BJ (cell line): ENCODE results near the gene OTOP3. TPM values are rescaled to one million over a fixed set of nuclear protein-coding genes. Genes with fewer than 3 reads are reported as not detected.

Source experiments
- CTCF ChIA-PET: fragments of 350-600 bp; formaldehyde crosslinking; extraction: SDS; loops from one replicate; lab custom pipeline; 2021; ENCODE audit warnings: antibody characterized with exemption, inconsistent platforms; lab: Yijun Ruan, JAX
- POLR2A ChIA-PET: fragments of 300-600 bp; sonication (Branson Sonifier 250); formaldehyde crosslinking; extraction: SDS; loops from one replicate; lab custom pipeline; 2021; ENCODE audit warnings: antibody characterized with exemption; lab: Charles Lee
- DNase-seq: peaks from one replicate; pipeline ENCODE4 v3.0.0-alpha.2; 2011; ENCODE audit warnings: low read depth
- H3K27me3 ChIP-seq: 2 replicates; pipeline ENCODE4 v1.6.0; 2011; ENCODE audit warnings: low read length; ENCODE audit not compliant: control insufficient read depth, insufficient read depth
- H3K36me3 ChIP-seq: 2 replicates; pipeline ENCODE4 v1.5.1; 2011; ENCODE audit warnings: low read length; ENCODE audit not compliant: control insufficient read depth, insufficient read depth
- H3K4me3 ChIP-seq: 2 replicates; pipeline ENCODE4 v1.5.1; 2011; ENCODE audit warnings: low read depth, mild to moderate bottlenecking, control low read depth, low read length
- polyA plus RNA-seq: library from polyadenylated mRNA; depleted of rRNA; stranded (reverse); fragments of >200 nt; gene quantifications from 2 replicates; pipeline ENCODE4 v1.2.3, GENCODE V29; 2011
- TF ChIP-seq, protein P1 (sequence below): IDR thresholded peaks from 2 replicates; pipeline ENCODE4 v1.5.1; 2011; ENCODE audit warnings: low read depth, mild to moderate bottlenecking, control low read depth, inconsistent platforms, low read length, moderate library complexity; ENCODE audit not compliant: insufficient read depth

Gene OTOP3
- polyA plus RNA-seq, 1 experiment: not detected

DNA sequence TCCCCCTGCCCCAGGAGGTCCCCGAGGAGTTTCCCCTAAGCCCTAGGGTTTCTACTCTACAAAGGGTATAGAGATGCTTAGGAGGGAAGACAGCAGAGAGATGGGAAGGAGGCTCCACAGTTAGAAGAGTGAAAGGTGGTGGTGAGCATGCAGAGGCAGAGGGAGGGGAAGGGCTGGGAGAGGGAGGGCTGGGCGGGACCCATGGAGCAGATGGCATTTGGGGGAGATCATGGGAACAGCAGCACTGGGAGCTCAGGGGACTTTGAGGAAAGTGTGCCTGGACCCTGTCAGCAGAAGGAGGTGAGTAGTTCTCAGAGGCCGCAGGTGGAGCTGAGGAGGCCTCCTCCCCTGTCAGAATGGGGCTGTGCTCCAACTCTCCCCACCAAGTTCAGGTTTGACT, 650 bp upstream of the OTOP3 start:
- DNase-seq: no peak
- CTCF ChIA-PET: interaction anchor here (2.9 to 3.9 kb wide), 2 partner anchors 11 to 22 kb away, joined by 12 to 21 read pairs; partner anchors contain the start of gene OTOP2
- POLR2A ChIA-PET: no interaction called here
- H3K27me3 ChIP-seq: peaks cover 49% of the 10 kb centered on the region
- no peak overlapping the region for H3K4me3 ChIP-seq
- TF ChIP-seq, protein P1, sequence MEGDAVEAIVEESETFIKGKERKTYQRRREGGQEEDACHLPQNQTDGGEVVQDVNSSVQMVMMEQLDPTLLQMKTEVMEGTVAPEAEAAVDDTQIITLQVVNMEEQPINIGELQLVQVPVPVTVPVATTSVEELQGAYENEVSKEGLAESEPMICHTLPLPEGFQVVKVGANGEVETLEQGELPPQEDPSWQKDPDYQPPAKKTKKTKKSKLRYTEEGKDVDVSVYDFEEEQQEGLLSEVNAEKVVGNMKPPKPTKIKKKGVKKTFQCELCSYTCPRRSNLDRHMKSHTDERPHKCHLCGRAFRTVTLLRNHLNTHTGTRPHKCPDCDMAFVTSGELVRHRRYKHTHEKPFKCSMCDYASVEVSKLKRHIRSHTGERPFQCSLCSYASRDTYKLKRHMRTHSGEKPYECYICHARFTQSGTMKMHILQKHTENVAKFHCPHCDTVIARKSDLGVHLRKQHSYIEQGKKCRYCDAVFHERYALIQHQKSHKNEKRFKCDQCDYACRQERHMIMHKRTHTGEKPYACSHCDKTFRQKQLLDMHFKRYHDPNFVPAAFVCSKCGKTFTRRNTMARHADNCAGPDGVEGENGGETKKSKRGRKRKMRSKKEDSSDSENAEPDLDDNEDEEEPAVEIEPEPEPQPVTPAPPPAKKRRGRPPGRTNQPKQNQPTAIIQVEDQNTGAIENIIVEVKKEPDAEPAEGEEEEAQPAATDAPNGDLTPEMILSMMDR: no peak
- no peaks in the 10 kb centered on the region for H3K36me3 ChIP-seq

DNA sequence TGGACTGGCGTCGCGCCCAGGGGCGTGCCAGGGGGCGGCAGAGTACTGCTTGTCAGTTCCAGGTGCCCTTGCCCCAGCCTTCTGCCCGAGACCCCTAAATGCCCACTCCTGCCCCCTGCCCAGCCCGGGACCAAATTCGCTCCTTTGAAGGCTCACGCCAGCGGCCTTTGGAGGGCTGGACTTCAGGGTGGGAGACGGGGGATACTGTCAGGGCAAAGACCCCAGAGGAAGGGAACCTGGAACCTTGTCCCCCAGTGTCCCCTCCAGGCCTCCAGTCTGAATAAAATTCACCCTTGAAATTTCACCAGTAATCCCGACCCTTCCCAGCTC, 737 bp downstream of the OTOP3 start:
- Histone ChIP-seq H3K4me3 (no peak overlapping the region), H3K36me3 (no peaks in the 10 kb centered on the region), H3K27me3 (peaks cover 50% of the 10 kb centered on the region)
- CTCF ChIA-PET: interaction anchor here (1.2 kb wide), 1 partner anchor 20 kb away, joined by 3 read pairs; no protein-coding TSS in a partner anchor
- TF ChIP-seq, protein P1: no peak
- DNase-seq: no peak
- POLR2A ChIA-PET: no interaction called here

- no peak overlapping the region for H3K4me3 ChIP-seq
- ChIA-PET CTCF (interaction anchor here (0.8 to 1.9 kb wide), 3 partner anchors 11 to 20 kb away, joined by 3 to 7 read pairs (median 3); no protein-coding TSS in a partner anchor), POLR2A (no interaction called here)
- DNase-seq: no peak
- H3K27me3 ChIP-seq: peaks cover 49% of the 10 kb centered on the region
- no peaks in the 10 kb centered on the region for H3K36me3 ChIP-seq
- TF ChIP-seq, protein P1: no peak
Observed at GRCh38 chr17:74937064-74938051, 1.7 kb downstream of the OTOP3 start.

GRCh38 chr17:74938194-74938950, 2.7 kb downstream of the OTOP3 start:
- Histone ChIP-seq H3K36me3 (no peaks in the 10 kb centered on the region), H3K4me3 (no peak overlapping the region), H3K27me3 (peaks cover 42% of the 10 kb centered on the region)
- no peak for DNase-seq
- ChIA-PET POLR2A (no interaction called here), CTCF (interaction anchor here (1.2 to 1.9 kb wide), 4 partner anchors 11 to 23 kb away, joined by 4 to 7 read pairs (median 4); no protein-coding TSS in a partner anchor)
- TF ChIP-seq, protein P1: no peak
